BE2C (cell line): ENCODE results near the gene METTL8.

Experiments
- DNase-seq: peaks from one replicate; pipeline ENCODE4 v3.0.0-alpha.2; 2020
- H3K27me3 ChIP-seq: fragments of 250-450 bp; sonication (Bioruptor Pico); 2 replicates; pipeline ENCODE4 v1.5.1; 2020; ENCODE audit warnings: mild to moderate bottlenecking
- H3K36me3 ChIP-seq: fragments of 250-450 bp; sonication (Bioruptor Pico); 2 replicates; pipeline ENCODE4 v1.5.1; 2020; ENCODE audit warnings: mild to moderate bottlenecking
- H3K4me1 ChIP-seq: fragments of 250-450 bp; sonication (Bioruptor Pico); 2 replicates; pipeline ENCODE4 v1.5.1; 2020
- H3K4me3 ChIP-seq: 2 replicates; pipeline ENCODE4 v1.5.1; 2011; ENCODE audit warnings: low read depth, low read length
- H3K9me3 ChIP-seq: fragments of 250-450 bp; sonication (Bioruptor Pico); 2 replicates; pipeline ENCODE4 v1.5.1; 2020
- TF ChIP-seq, protein P1 (sequence below): IDR thresholded peaks from 2 replicates; pipeline ENCODE4 v1.5.1; 2012; ENCODE audit warnings: mild to moderate bottlenecking, low read depth, low read length

Gene METTL8

GRCh38 chr2:171279983-171280790, 153.6 kb downstream of the METTL8 start:
- no peak for DNase-seq
- no peaks in the 10 kb centered on the region for H3K9me3 ChIP-seq
- no peaks in the 10 kb centered on the region for H3K27me3 ChIP-seq
- no peaks in the 10 kb centered on the region for H3K4me1 ChIP-seq
- TF ChIP-seq, protein P1, sequence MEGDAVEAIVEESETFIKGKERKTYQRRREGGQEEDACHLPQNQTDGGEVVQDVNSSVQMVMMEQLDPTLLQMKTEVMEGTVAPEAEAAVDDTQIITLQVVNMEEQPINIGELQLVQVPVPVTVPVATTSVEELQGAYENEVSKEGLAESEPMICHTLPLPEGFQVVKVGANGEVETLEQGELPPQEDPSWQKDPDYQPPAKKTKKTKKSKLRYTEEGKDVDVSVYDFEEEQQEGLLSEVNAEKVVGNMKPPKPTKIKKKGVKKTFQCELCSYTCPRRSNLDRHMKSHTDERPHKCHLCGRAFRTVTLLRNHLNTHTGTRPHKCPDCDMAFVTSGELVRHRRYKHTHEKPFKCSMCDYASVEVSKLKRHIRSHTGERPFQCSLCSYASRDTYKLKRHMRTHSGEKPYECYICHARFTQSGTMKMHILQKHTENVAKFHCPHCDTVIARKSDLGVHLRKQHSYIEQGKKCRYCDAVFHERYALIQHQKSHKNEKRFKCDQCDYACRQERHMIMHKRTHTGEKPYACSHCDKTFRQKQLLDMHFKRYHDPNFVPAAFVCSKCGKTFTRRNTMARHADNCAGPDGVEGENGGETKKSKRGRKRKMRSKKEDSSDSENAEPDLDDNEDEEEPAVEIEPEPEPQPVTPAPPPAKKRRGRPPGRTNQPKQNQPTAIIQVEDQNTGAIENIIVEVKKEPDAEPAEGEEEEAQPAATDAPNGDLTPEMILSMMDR: no peak
- no peak overlapping the region for H3K4me3 ChIP-seq
- no peaks in the 10 kb centered on the region for H3K36me3 ChIP-seq

DNA sequence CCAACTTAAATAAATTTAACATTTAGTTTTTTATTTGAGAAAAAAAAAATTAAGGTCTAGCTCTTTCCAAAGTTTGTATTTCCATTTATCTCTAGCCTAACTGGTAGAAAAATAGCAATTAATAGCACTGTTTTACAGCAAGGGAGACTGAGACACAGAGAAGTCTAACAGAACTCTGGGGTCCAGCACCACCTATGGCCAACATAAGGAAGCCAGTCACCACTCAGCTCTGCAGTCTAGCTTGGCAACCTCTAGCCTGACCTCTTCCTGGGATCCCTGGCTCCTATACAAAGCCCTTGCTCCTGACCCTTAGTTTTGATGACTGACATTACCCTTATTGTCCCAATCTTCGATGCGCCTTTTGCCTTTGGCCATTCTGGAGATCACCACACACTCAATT, 159.0 kb downstream of the METTL8 start:
- no peak for DNase-seq
- TF ChIP-seq, protein P1: no peak
- Histone ChIP-seq H3K27me3 (no peaks in the 10 kb centered on the region), H3K9me3 (no peaks in the 10 kb centered on the region), H3K4me1 (no peaks in the 10 kb centered on the region), H3K36me3 (no peaks in the 10 kb centered on the region), H3K4me3 (no peak overlapping the region)

- Histone ChIP-seq H3K4me3 (no peak overlapping the region), H3K9me3 (no peaks in the 10 kb centered on the region), H3K27me3 (no peaks in the 10 kb centered on the region), H3K36me3 (no peaks in the 10 kb centered on the region), H3K4me1 (no peaks in the 10 kb centered on the region)
- TF ChIP-seq, protein P1: no peak
- no peak for DNase-seq
Observed at GRCh38 chr2:171271971-171272436, 161.8 kb downstream of the METTL8 start.

GRCh38 chr2:171271386-171271785, 162.4 kb downstream of the METTL8 start:
- H3K27me3 ChIP-seq: no peaks in the 10 kb centered on the region
- H3K9me3 ChIP-seq: no peaks in the 10 kb centered on the region
- no peaks in the 10 kb centered on the region for H3K4me1 ChIP-seq
- TF ChIP-seq, protein P1: no peak
- H3K36me3 ChIP-seq: no peaks in the 10 kb centered on the region
- no peak overlapping the region for H3K4me3 ChIP-seq
- no peak for DNase-seq

DNA sequence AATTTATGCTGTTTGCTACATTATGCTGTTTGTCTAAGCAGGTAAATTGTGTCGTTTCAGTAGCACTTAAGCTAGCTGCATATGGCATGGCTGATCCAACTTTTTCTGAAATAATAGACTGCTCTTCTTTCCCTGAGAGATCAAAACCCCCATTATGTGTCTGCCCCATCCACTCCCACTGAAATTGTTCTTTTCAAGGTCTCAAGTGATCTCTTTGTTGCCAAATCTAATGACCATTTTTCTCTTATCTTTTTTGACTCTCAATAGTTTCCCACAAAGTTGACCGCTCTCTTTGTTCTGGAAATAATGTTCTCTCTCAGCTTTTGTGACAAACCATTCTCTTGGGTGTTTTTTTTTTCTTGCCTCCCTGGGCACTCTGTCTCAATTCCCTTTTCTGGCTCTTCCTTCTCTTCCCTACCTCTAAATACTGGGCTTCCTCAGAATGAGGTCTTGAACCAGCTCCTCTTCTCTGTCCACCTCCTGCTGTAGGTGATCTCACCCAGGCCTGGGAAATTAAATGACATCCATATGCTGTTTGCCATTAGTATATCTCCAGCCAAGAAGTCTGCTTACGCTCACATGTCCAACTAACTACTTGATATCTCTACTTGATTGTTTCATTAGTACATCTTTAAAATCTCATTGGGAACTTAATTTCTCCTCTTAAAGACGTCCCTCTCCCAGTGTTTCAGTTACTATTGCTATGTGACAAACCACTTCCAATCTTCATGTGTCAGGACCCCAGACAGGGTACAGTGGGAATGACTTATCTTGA, 165.7 kb downstream of the METTL8 start:
- no peaks in the 10 kb centered on the region for H3K9me3 ChIP-seq
- H3K36me3 ChIP-seq: no peaks in the 10 kb centered on the region
- no peaks in the 10 kb centered on the region for H3K27me3 ChIP-seq
- no peak for DNase-seq
- no peak overlapping the region for H3K4me3 ChIP-seq
- TF ChIP-seq, protein P1: no peak
- H3K4me1 ChIP-seq: no peaks in the 10 kb centered on the region
